OCI-LY1 (cell line): ENCODE results near the gene STRIP2.

ENCODE experiments used
- H2AFZ ChIP-seq: fragments of 200-600 bp; sonication (generic), shearing (Covaris generic); 2 replicates; pipeline ENCODE4 v1.6.0; 2014; ENCODE audit warnings: antibody characterized with exemption, mild to moderate bottlenecking, low read length
- H3F3A ChIP-seq: fragments of 200-600 bp; sonication (generic), shearing (Covaris generic); 2 replicates; pipeline ENCODE4 v1.6.0; 2014; ENCODE audit warnings: mild to moderate bottlenecking, antibody characterized with exemption, low read length, moderate library complexity; ENCODE audit not compliant: insufficient read depth
- H3K27ac ChIP-seq: fragments of 200-600 bp; sonication (generic); 2 replicates; pipeline ENCODE4 v1.5.1; 2014; ENCODE audit warnings: low read length, mixed run types, mild to moderate bottlenecking, low read depth; ENCODE audit not compliant: poor library complexity, severe bottlenecking
- H3K27me3 ChIP-seq: fragments of 200-600 bp; sonication (generic); 2 replicates; pipeline ENCODE4 v1.6.0; 2014; ENCODE audit warnings: antibody characterized with exemption, mild to moderate bottlenecking, low read length, moderate library complexity; ENCODE audit not compliant: insufficient read depth
- H3K36me3 ChIP-seq: fragments of 200-600 bp; sonication (generic); 2 replicates; pipeline ENCODE4 v1.6.1; 2014; ENCODE audit warnings: mild to moderate bottlenecking, antibody characterized with exemption, low read length, moderate library complexity, mixed read lengths; ENCODE audit not compliant: insufficient read depth
- H3K4me1 ChIP-seq: fragments of 200-600 bp; sonication (generic); 2 replicates; pipeline ENCODE4 v1.5.1; 2014; ENCODE audit warnings: mild to moderate bottlenecking, low read length, moderate library complexity; ENCODE audit not compliant: insufficient read depth, severe bottlenecking
- H3K4me2 ChIP-seq: fragments of 200-600 bp; sonication (generic), shearing (Covaris generic); 2 replicates; pipeline ENCODE4 v1.6.1; 2014; ENCODE audit warnings: low read length
- H3K4me3 ChIP-seq: fragments of 200-600 bp; sonication (generic); 2 replicates; pipeline ENCODE4 v1.5.1; 2014; ENCODE audit warnings: low read length, low read depth, mild to moderate bottlenecking, mixed read lengths; ENCODE audit not compliant: poor library complexity, severe bottlenecking
- H3K79me2 ChIP-seq: fragments of 200-600 bp; shearing (Covaris generic); 2 replicates; pipeline ENCODE4 v1.6.1; 2016; ENCODE audit warnings: mixed run types, low read length, mixed read lengths; ENCODE audit not compliant: insufficient read depth
- H3K9ac ChIP-seq: fragments of 200-600 bp; sonication (generic), shearing (Covaris generic); 2 replicates; pipeline ENCODE4 v1.6.1; 2014; ENCODE audit warnings: mild to moderate bottlenecking, low read length, mixed read lengths
- H3K9me2 ChIP-seq: fragments of 200-600 bp; sonication (generic), shearing (Covaris generic); 2 replicates; pipeline ENCODE4 v1.6.1; 2014; ENCODE audit warnings: low read depth, mild to moderate bottlenecking, low read length, mixed read lengths
- H3K9me3 ChIP-seq: fragments of 200-600 bp; shearing (Covaris generic); 2 replicates; pipeline ENCODE4 v1.6.1; 2014; ENCODE audit warnings: low read length, mixed read lengths
- H4K20me1 ChIP-seq: fragments of 200-600 bp; sonication (generic), shearing (Covaris generic); 2 replicates; pipeline ENCODE4 v1.6.0; 2016; ENCODE audit warnings: mild to moderate bottlenecking, low read length; ENCODE audit not compliant: insufficient read depth
- EZH2 ChIP-seq: fragments of 200-600 bp; sonication (generic), shearing (Covaris generic); IDR thresholded peaks from 2 replicates; pipeline ENCODE4 v1.8.0; 2017; ENCODE audit warnings: borderline replicate concordance, mixed run types, mild to moderate bottlenecking, antibody characterized with exemption, low read length, moderate library complexity, mixed read lengths
- TF ChIP-seq, protein P1 (sequence below): fragments of 200-600 bp; sonication (generic), shearing (Covaris generic); IDR thresholded peaks from 2 replicates; pipeline ENCODE4 v1.5.1; 2017; ENCODE audit warnings: mild to moderate bottlenecking, antibody characterized with exemption, low read length, moderate library complexity, mixed read lengths

STRIP2 gene, protein sequence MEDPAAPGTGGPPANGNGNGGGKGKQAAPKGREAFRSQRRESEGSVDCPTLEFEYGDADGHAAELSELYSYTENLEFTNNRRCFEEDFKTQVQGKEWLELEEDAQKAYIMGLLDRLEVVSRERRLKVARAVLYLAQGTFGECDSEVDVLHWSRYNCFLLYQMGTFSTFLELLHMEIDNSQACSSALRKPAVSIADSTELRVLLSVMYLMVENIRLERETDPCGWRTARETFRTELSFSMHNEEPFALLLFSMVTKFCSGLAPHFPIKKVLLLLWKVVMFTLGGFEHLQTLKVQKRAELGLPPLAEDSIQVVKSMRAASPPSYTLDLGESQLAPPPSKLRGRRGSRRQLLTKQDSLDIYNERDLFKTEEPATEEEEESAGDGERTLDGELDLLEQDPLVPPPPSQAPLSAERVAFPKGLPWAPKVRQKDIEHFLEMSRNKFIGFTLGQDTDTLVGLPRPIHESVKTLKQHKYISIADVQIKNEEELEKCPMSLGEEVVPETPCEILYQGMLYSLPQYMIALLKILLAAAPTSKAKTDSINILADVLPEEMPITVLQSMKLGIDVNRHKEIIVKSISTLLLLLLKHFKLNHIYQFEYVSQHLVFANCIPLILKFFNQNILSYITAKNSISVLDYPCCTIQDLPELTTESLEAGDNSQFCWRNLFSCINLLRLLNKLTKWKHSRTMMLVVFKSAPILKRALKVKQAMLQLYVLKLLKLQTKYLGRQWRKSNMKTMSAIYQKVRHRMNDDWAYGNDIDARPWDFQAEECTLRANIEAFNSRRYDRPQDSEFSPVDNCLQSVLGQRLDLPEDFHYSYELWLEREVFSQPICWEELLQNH

DNA sequence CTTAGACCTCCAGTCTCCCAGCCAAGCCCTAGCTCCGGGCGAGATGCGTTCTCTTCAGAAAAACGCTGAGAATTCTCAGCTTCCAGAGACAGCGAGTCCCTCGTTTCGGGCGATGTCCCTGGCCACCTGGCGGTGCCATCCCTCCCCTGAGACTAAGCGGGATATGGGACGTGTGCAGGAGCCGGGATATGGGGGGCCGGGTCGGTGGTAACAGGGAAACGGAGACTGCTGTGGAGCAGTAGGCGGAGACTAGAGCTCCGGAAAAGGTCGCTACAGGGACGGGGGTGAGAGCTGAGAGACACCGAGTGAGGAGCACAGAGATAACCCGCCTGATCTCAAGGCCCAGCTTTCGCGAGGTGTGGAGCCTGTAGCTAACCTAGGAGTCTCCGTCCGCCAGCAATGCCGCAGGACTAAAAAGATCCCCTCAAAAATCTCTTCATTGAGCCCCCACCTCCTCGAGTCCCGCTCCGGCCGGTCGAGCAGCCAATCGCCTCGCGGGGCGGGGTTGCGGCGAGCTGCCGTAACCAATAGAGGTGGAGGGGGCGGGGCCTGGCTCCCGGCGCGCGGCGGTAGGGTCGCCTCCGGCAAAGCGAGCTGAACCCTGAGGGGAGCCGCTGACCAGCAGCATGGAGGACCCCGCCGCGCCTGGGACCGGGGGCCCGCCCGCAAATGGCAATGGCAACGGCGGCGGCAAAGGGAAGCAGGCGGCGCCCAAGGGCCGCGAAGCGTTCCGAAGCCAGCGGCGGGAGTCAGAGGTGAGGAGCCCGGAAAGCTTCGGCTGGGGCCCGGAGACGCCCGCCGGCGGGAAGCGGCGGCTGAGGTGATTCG, at the start of gene STRIP2:
STRIP2 (plus strand) TSS at position 586 of the 828 bp plus-strand sequence; CDS start at position 627, 41 bp downstream.
- peak within 1 kb of the TSS; percentile 83 for H2AFZ ChIP-seq
- no peaks in the 10 kb centered on the region for H3K36me3 ChIP-seq
- peaks cover 6% of the 10 kb centered on the region; the same call in 1 of the 2 replicates for H3K27me3 ChIP-seq
- H3K79me2 ChIP-seq = no peaks in the 10 kb centered on the region
- peak within 1 kb of the TSS; percentile 65 for H3K9ac ChIP-seq
- H3K9me2 ChIP-seq = no peaks in the 10 kb centered on the region
- TF ChIP-seq, protein P1, sequence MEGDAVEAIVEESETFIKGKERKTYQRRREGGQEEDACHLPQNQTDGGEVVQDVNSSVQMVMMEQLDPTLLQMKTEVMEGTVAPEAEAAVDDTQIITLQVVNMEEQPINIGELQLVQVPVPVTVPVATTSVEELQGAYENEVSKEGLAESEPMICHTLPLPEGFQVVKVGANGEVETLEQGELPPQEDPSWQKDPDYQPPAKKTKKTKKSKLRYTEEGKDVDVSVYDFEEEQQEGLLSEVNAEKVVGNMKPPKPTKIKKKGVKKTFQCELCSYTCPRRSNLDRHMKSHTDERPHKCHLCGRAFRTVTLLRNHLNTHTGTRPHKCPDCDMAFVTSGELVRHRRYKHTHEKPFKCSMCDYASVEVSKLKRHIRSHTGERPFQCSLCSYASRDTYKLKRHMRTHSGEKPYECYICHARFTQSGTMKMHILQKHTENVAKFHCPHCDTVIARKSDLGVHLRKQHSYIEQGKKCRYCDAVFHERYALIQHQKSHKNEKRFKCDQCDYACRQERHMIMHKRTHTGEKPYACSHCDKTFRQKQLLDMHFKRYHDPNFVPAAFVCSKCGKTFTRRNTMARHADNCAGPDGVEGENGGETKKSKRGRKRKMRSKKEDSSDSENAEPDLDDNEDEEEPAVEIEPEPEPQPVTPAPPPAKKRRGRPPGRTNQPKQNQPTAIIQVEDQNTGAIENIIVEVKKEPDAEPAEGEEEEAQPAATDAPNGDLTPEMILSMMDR = no peak
- no peak for TF ChIP-seq EZH2
- no peaks in the 10 kb centered on the region for H3K9me3 ChIP-seq
- H4K20me1 ChIP-seq = no peaks in the 10 kb centered on the region
- peak within 1 kb of the TSS; percentile 66 for H3K4me3 ChIP-seq
- H3K4me1 ChIP-seq = peaks cover 16% of the 10 kb centered on the region
- no peak within 1 kb of the TSS for H3K27ac ChIP-seq
- no peaks in the 10 kb centered on the region for H3F3A ChIP-seq
- H3K4me2 ChIP-seq = peak within 1 kb of the TSS; percentile 83

DNA sequence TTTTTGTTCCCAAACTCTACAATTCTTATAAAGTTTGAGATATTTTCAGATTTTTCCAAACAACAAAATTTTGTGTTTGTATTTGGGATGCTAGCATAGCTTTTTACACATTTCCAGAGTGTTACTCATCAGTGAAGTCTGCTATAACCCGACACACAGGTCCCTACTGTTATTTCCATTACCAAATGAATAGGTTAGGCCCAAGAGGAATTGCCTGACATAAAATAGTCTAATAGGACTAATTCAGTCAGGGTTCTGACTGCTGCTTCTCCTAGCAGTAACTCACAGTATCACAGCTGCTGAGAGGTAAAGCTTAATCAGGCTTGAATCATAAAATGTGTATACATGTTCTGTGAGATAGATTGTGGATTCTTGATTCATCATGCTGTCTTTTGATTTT, 49.1 kb upstream of the STRIP2 start:
- Histone ChIP-seq H3F3A (no peaks in the 10 kb centered on the region), H3K4me1 (no peaks in the 10 kb centered on the region), H3K27me3 (no peaks in the 10 kb centered on the region), H3K27ac (no peak overlapping the region), H3K9ac (no peak overlapping the region), H3K4me2 (no peak overlapping the region), H2AFZ (no peak overlapping the region), H4K20me1 (no peaks in the 10 kb centered on the region), H3K9me3 (no peaks in the 10 kb centered on the region), H3K36me3 (no peaks in the 10 kb centered on the region), H3K79me2 (no peaks in the 10 kb centered on the region), H3K9me2 (no peaks in the 10 kb centered on the region), H3K4me3 (no peak overlapping the region)
- TF ChIP-seq EZH2 = no peak
- TF ChIP-seq, protein P1 = no peak

DNA sequence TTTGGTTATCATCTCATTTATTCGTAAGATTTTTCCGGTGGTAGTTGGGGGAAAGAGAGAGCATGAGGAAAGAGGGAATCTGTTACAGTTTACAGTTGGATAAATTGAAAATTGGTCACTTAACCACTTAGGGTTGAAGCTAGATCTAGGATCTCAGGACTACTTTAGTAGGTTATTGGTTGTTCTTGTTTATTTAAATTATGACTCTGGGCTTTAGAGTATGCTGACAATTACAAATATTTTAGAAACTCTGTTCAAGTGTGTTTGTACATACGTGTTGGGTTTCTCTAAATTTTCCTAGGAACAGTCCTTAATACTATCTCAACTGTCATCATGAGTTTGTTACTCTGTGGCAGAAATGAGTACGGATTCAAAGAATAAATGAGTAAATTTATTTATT, 48.6 kb upstream of the STRIP2 start:
- H3K4me2 ChIP-seq = no peak overlapping the region
- H3K4me3 ChIP-seq = no peak overlapping the region
- no peaks in the 10 kb centered on the region for H3K9me2 ChIP-seq
- no peaks in the 10 kb centered on the region for H3K79me2 ChIP-seq
- no peak overlapping the region for H3K27ac ChIP-seq
- H2AFZ ChIP-seq = no peak overlapping the region
- H3K9ac ChIP-seq = no peak overlapping the region
- H4K20me1 ChIP-seq = no peaks in the 10 kb centered on the region
- no peaks in the 10 kb centered on the region for H3K4me1 ChIP-seq
- H3K27me3 ChIP-seq = no peaks in the 10 kb centered on the region
- H3K9me3 ChIP-seq = no peaks in the 10 kb centered on the region
- TF ChIP-seq, protein P1 = no peak
- no peak for TF ChIP-seq EZH2
- no peaks in the 10 kb centered on the region for H3F3A ChIP-seq
- no peaks in the 10 kb centered on the region for H3K36me3 ChIP-seq
